Neuronal stem cell (in vitro differentiated cells): ENCODE measurements around the gene DPY19L3.

Experiments used
- DNase-seq: peaks from one replicate; pipeline ENCODE4 v3.0.0-alpha.2; 2013; ENCODE audit warnings: low spot score
- H2AFZ ChIP-seq: one replicate; pipeline ENCODE4 v1.6.1; 2013; ENCODE audit warnings: mild to moderate bottlenecking, low read length, inconsistent platforms
- H2AK5ac ChIP-seq: 2 replicates; pipeline ENCODE4 v1.6.1; 2013; ENCODE audit warnings: low read depth, mild to moderate bottlenecking, inconsistent platforms, low read length, moderate library complexity, mixed read lengths
- H2BK120ac ChIP-seq: 2 replicates; pipeline ENCODE4 v1.6.1; 2013; ENCODE audit warnings: low read depth, mild to moderate bottlenecking, inconsistent platforms, low read length, moderate library complexity, mixed read lengths
- H2BK12ac ChIP-seq: one replicate; pipeline ENCODE4 v1.6.1; 2013; ENCODE audit warnings: low read length, inconsistent platforms
- H2BK15ac ChIP-seq: 2 replicates; pipeline ENCODE4 v1.6.1; 2013; ENCODE audit warnings: mild to moderate bottlenecking, low read length, inconsistent platforms, mixed read lengths
- H2BK5ac ChIP-seq: one replicate; pipeline ENCODE4 v1.6.1; 2013; ENCODE audit warnings: inconsistent platforms, mild to moderate bottlenecking, low read length, moderate library complexity
- H3K14ac ChIP-seq: one replicate; pipeline ENCODE4 v1.6.1; 2013; ENCODE audit warnings: low read length, inconsistent platforms
- H3K18ac ChIP-seq: 2 replicates; pipeline ENCODE4 v1.6.1; 2013; ENCODE audit warnings: low read length, inconsistent platforms
- H3K23ac ChIP-seq: 2 replicates; pipeline ENCODE4 v1.6.1; 2013; ENCODE audit warnings: low read depth, mild to moderate bottlenecking, mixed read lengths, low read length, inconsistent platforms; ENCODE audit not compliant: poor library complexity
- H3K27ac ChIP-seq: replicated peaks from 3 replicates; pipeline ENCODE4 v1.5.1; 2013; ENCODE audit warnings: low read length, inconsistent platforms
- H3K27me3 ChIP-seq, 3 experiments: 2 replicates each; pipeline ENCODE4 v1.6.1; 2013; ENCODE audit warnings: low read length in 3 of 3, mild to moderate bottlenecking in 2 of 3, inconsistent platforms in 1 of 3, low read depth in 1 of 3, mixed read lengths in 1 of 3, moderate library complexity in 1 of 3; ENCODE audit not compliant: control insufficient read depth in 3 of 3, insufficient read depth in 3 of 3
- H3K36me3 ChIP-seq, 2 donors: replicated peaks in 1 of 2; 2 replicates each; pipeline ENCODE4 v1.6.1; 2013; ENCODE audit warnings: low read length in 2 of 2; ENCODE audit not compliant: control insufficient read depth in 2 of 2, insufficient read depth in 2 of 2
- H3K4ac ChIP-seq: 2 replicates; pipeline ENCODE4 v1.6.1; 2013; ENCODE audit warnings: inconsistent platforms, mild to moderate bottlenecking, low read length, moderate library complexity
- H3K4me1 ChIP-seq, 2 donors: 1 replicate in 1 of 2; 2 replicates in 1 of 2; pipeline ENCODE4 v1.6.1; 2013; ENCODE audit warnings: low read length in 2 of 2, low read depth in 1 of 2; ENCODE audit not compliant: control insufficient read depth in 2 of 2, insufficient read depth in 1 of 2
- H3K4me2 ChIP-seq: one replicate; pipeline ENCODE4 v1.6.1; 2013; ENCODE audit warnings: mild to moderate bottlenecking, low read length, inconsistent platforms; ENCODE audit not compliant: insufficient read depth, poor library complexity, severe bottlenecking
- H3K4me3 ChIP-seq, 2 donors: 2 replicates each; pipeline ENCODE4 v1.5.1; 2013; ENCODE audit warnings: low read length in 2 of 2, mild to moderate bottlenecking in 2 of 2, inconsistent platforms in 1 of 2, moderate library complexity in 1 of 2
- H3K79me1 ChIP-seq: one replicate; pipeline ENCODE4 v1.6.1; 2013; ENCODE audit warnings: low read depth, mild to moderate bottlenecking, inconsistent platforms, low read length, moderate library complexity
- H3K9ac ChIP-seq: one replicate; pipeline ENCODE4 v1.6.1; 2013; ENCODE audit warnings: mild to moderate bottlenecking, low read depth, low read length, inconsistent platforms; ENCODE audit not compliant: poor library complexity
- H3K9me3 ChIP-seq, 2 donors: replicated peaks in 1 of 2; 2 replicates each; pipeline versions ENCODE3 to v1.6.1; 2013; ENCODE audit warnings: low read length in 2 of 2, mild to moderate bottlenecking in 2 of 2, inconsistent platforms in 1 of 2, low read depth in 1 of 2, mixed read lengths in 1 of 2, moderate library complexity in 1 of 2; ENCODE audit not compliant: control insufficient read depth in 2 of 2, insufficient read depth in 1 of 2
- H4K8ac ChIP-seq: one replicate; pipeline ENCODE4 v1.6.1; 2013; ENCODE audit warnings: low read depth, mild to moderate bottlenecking, inconsistent platforms, low read length, moderate library complexity
- H4K91ac ChIP-seq: one replicate; pipeline ENCODE4 v1.6.1; 2013; ENCODE audit warnings: low read length, low read depth, mild to moderate bottlenecking, inconsistent platforms; ENCODE audit not compliant: poor library complexity
- WGBS, 2 donors: extraction: QIAGEN DNeasy Blood & Tissue Kit; methylation state at CpG; one replicate each; pipeline ENCODE4 v1.1.7; 2013; ENCODE audit warnings: missing lambda C conversion rate in 2 of 2, mixed read lengths in 1 of 2; ENCODE audit not compliant: insufficient read length in 2 of 2, insufficient replicate concordance in 1 of 2; ENCODE audit errors: extremely low coverage in 2 of 2; 5-methylcytosine and 5-hydroxymethylcytosine counted together

The DPY19L3 gene

GRCh38 chr19:32532233-32532632 is 126.7 kb downstream of the DPY19L3 start:
- H3K23ac ChIP-seq = no peak overlapping the region
- no peak overlapping the region for H3K27ac ChIP-seq
- no CpG with 5 or more reads among the region's 3 CpGs for WGBS, 2 donors
- no peak overlapping the region for H3K4ac ChIP-seq
- H4K91ac ChIP-seq = no peak overlapping the region
- H2AK5ac ChIP-seq = no peak overlapping the region
- DNase-seq = no peak
- no peak overlapping the region for H2AFZ ChIP-seq
- H2BK120ac ChIP-seq = no peak overlapping the region
- no peak overlapping the region for H3K18ac ChIP-seq
- peaks cover 0 to 7% of the 10 kb centered on the region in 2 donors for H3K9me3 ChIP-seq
- H3K36me3 ChIP-seq = peaks cover 0 to 2% of the 10 kb centered on the region in 2 donors
- H2BK15ac ChIP-seq = no peak overlapping the region
- H3K14ac ChIP-seq = no peak overlapping the region
- no peak overlapping the region for H3K4me3 ChIP-seq
- H3K4me1 ChIP-seq = no peaks in the 10 kb centered on the region
- no peak overlapping the region for H3K9ac ChIP-seq
- no peaks in the 10 kb centered on the region for H3K27me3 ChIP-seq
- no peak overlapping the region for H3K4me2 ChIP-seq
- no peak overlapping the region for H2BK12ac ChIP-seq
- no peak overlapping the region for H2BK5ac ChIP-seq
- H3K79me1 ChIP-seq = no peaks in the 10 kb centered on the region
- H4K8ac ChIP-seq = no peak overlapping the region
